ENCODE results near the gene CORO2A. TPM values are rescaled to one million over a fixed set of nuclear protein-coding genes. Genes with fewer than 3 reads are reported as not detected.

CORO2A gene
- polyA plus RNA-seq, 1 experiment = 1.4 TPM

GRCh38 chr9:98085944-98086343, 106.5 kb downstream of the CORO2A start:
- H3K4me3 ChIP-seq (ENCODE audit: low read depth, low read length) = no peak overlapping the region
- no peaks in the 10 kb centered on the region for H3K27me3 ChIP-seq (ENCODE audit: control insufficient read depth, insufficient read depth, low read length)
- H3K9me3 ChIP-seq (ENCODE audit: control insufficient read depth, insufficient read depth, low read length) = no peaks in the 10 kb centered on the region; the same call in 1 of the 2 replicates
- no peak overlapping the region for H3K27ac ChIP-seq (ENCODE audit: low read depth, low read length)
- ChIA-PET CTCF (interaction anchor here (2.2 kb wide), 1 partner anchor 12 kb away, joined by 8 read pairs; no protein-coding TSS in a partner anchor), POLR2A (interaction anchor here (0.5 to 1.1 kb wide), 2 partner anchors 18 to 28 kb away, joined by 3 to 5 read pairs; no protein-coding TSS in a partner anchor)
- no peak for TF ChIP-seq CTCF (IDR thresholded peaks at IDR 0.05; ENCODE audit: low read depth, low read length)
- no peak for DNase-seq (ENCODE audit: low read depth, low spot score)

DNA sequence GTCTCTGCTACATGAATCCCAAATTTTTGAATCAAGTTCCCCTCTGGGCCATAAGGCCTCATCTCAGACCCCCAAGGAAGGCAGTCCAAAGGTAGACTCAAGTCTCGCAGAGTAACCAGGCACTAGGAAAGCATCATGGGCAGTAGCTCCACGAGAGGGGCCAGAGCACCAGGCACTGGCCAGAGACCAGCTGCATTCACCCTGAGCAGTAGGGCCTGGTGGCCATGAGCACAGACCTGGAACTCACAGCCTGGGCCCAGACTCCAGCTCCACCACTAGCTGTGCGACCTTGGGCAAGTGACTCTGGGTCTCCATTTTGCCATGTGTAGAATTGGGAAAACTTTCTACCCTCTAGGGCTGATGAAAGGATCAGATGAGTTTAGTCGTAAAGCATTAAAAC, 107.4 kb downstream of the CORO2A start:
- POLR2A ChIA-PET = interaction anchor here (1.1 kb wide), 1 partner anchor 27 kb away, joined by 5 read pairs; no protein-coding TSS in a partner anchor

GRCh38 chr9:98084396-98084795, 108.0 kb downstream of the CORO2A start:
- Histone ChIP-seq H3K9me3 (ENCODE audit: control insufficient read depth, insufficient read depth, low read length) (no peaks in the 10 kb centered on the region; the same call in 1 of the 2 replicates), H3K4me3 (ENCODE audit: low read depth, low read length) (no peak overlapping the region), H3K27ac (ENCODE audit: low read depth, low read length) (no peak overlapping the region), H3K27me3 (ENCODE audit: control insufficient read depth, insufficient read depth, low read length) (no peaks in the 10 kb centered on the region)
- no peak for DNase-seq (ENCODE audit: low read depth, low spot score)
- TF ChIP-seq CTCF (IDR thresholded peaks at IDR 0.05; ENCODE audit: low read depth, low read length) = no peak
- CTCF ChIA-PET = interaction anchor here (2.2 kb wide), 1 partner anchor 11 kb away, joined by 8 read pairs; no protein-coding TSS in a partner anchor
- POLR2A ChIA-PET = no interaction called here

More for the DNA sequence above, 107.4 kb downstream of the CORO2A start:
- H3K4me3 ChIP-seq (ENCODE audit: low read depth, low read length) = no peak overlapping the region
- no peaks in the 10 kb centered on the region; the same call in 1 of the 2 replicates for H3K9me3 ChIP-seq (ENCODE audit: control insufficient read depth, insufficient read depth, low read length)
- no peaks in the 10 kb centered on the region for H3K27me3 ChIP-seq (ENCODE audit: control insufficient read depth, insufficient read depth, low read length)
- no peak overlapping the region for H3K27ac ChIP-seq (ENCODE audit: low read depth, low read length)
- TF ChIP-seq CTCF (IDR thresholded peaks at IDR 0.05; ENCODE audit: low read depth, low read length) = no peak
- no peak for DNase-seq (ENCODE audit: low read depth, low spot score)
- CTCF ChIA-PET = interaction anchor here (2.2 kb wide), 1 partner anchor 11 kb away, joined by 8 read pairs; no protein-coding TSS in a partner anchor

GRCh38 chr9:98083566-98084183, 108.8 kb downstream of the CORO2A start:
- TF ChIP-seq CTCF (IDR thresholded peaks at IDR 0.05; ENCODE audit: low read depth, low read length) = no peak
- no peak overlapping the region for H3K27ac ChIP-seq (ENCODE audit: low read depth, low read length)
- no peaks in the 10 kb centered on the region for H3K27me3 ChIP-seq (ENCODE audit: control insufficient read depth, insufficient read depth, low read length)
- POLR2A ChIA-PET = no interaction called here
- CTCF ChIA-PET = interaction anchor here (2.2 kb wide), 1 partner anchor 10 kb away, joined by 8 read pairs; no protein-coding TSS in a partner anchor
- H3K9me3 ChIP-seq (ENCODE audit: control insufficient read depth, insufficient read depth, low read length) = no peaks in the 10 kb centered on the region; the same call in 1 of the 2 replicates
- H3K4me3 ChIP-seq (ENCODE audit: low read depth, low read length) = no peak overlapping the region
- no peak for DNase-seq (ENCODE audit: low read depth, low spot score)

GRCh38 chr9:98083061-98083501, 109.4 kb downstream of the CORO2A start:
- no peak for TF ChIP-seq CTCF (IDR thresholded peaks at IDR 0.05; ENCODE audit: low read depth, low read length)
- no peaks in the 10 kb centered on the region; the same call in 1 of the 2 replicates for H3K9me3 ChIP-seq (ENCODE audit: control insufficient read depth, insufficient read depth, low read length)
- ChIA-PET CTCF (interaction anchor here (1.4 kb wide), 1 partner anchor 9 kb away, joined by 6 read pairs; no protein-coding TSS in a partner anchor), POLR2A (no interaction called here)
- peak overlapping the region; percentile 31 for H3K27ac ChIP-seq (ENCODE audit: low read depth, low read length)
- H3K4me3 ChIP-seq (ENCODE audit: low read depth, low read length) = no peak overlapping the region
- H3K27me3 ChIP-seq (ENCODE audit: control insufficient read depth, insufficient read depth, low read length) = no peaks in the 10 kb centered on the region
- no peak for DNase-seq (ENCODE audit: low read depth, low spot score)

Measured in AG04450 (cell line).